ENCODE data around the gene RAET1L.

GRCh38 chr6:150068151-150068550, 42.8 kb upstream of the RAET1L start:
- TF ChIP-seq TAF1 (IDR thresholded peaks at IDR 0.05; ENCODE audit: borderline replicate concordance, low read depth, low read length) (no peak), GABPA (IDR thresholded peaks at IDR 0.05; ENCODE audit: low read depth) (no peak), CTCF (IDR thresholded peaks at IDR 0.05 in 2 of 3, conservative IDR thresholded peaks at IDR 0.05 in 1 of 3; ENCODE audit: control insufficient read depth in 2 of 3, extremely low read depth in 1 of 3, insufficient read depth in 1 of 3, low read depth in 3 of 3, low read length in 3 of 3) (no peak), ETV6 (conservative IDR thresholded peaks at IDR 0.05 in 1 of 2, IDR thresholded peaks at IDR 0.05 in 1 of 2; ENCODE audit: borderline replicate concordance in 1 of 2, low read depth in 1 of 2) (no peak), ATF7 (IDR thresholded peaks at IDR 0.05; ENCODE audit: low read depth) (no peak)
